Panc1 (cell line): Measurements from ENCODE around the gene METTL22. TPM values are rescaled to one million over a fixed set of nuclear protein-coding genes. Genes with fewer than 3 reads are reported as not detected.
A peak's percentile ranks its signal among the peaks of the same experiment; 100 is the strongest.

Source experiments
- ATAC-seq: fragments of 200-7000 bp; cut with Tn5 transposase; 2 replicates; pipeline ENCODE4 v1.9.1; 2020; ENCODE audit warnings: mild to moderate bottlenecking, moderate library complexity
- BruUV-seq: library from RNA; stranded (reverse); fragments of 400-500 nt; replicated peaks from 2 replicates; lab custom pipeline; 2021; lab: Mats Ljungman, UMichigan
- CTCF ChIA-PET: fragments of 300-600 bp; sonication (Branson Sonifier 250); formaldehyde crosslinking; loops from one replicate; lab custom pipeline; 2022; ENCODE audit warnings: antibody characterized with exemption; lab: Charles Lee
- POLR2A ChIA-PET: fragments of 300-600 bp; sonication (Branson Sonifier 250); formaldehyde crosslinking; loops from one replicate; lab custom pipeline; 2022; ENCODE audit warnings: antibody characterized with exemption; lab: Charles Lee
- DNase-seq: peaks from one replicate; pipeline ENCODE4 v3.0.0-alpha.2; 2010; ENCODE audit warnings: low read depth, low spot score
- H3K27ac ChIP-seq: 2 replicates; pipeline ENCODE4 v1.5.1; 2011; ENCODE audit warnings: mild to moderate bottlenecking, low read length, inconsistent platforms
- H3K27me3 ChIP-seq: fragments of 200-500 bp; sonication (Bioruptor generic); 2 replicates; pipeline ENCODE4 v1.6.0; 2014; ENCODE audit warnings: low read length, inconsistent platforms; ENCODE audit not compliant: control insufficient read depth, insufficient read depth
- H3K36me3 ChIP-seq: fragments of 200-500 bp; sonication (Bioruptor generic); 2 replicates; pipeline ENCODE4 v1.5.1; 2014; ENCODE audit warnings: inconsistent platforms, mild to moderate bottlenecking, low read length, moderate library complexity; ENCODE audit not compliant: control insufficient read depth, insufficient read depth
- H3K4me1 ChIP-seq: 2 replicates; pipeline ENCODE4 v1.5.1; 2011; ENCODE audit warnings: inconsistent platforms, mild to moderate bottlenecking, low read length, moderate library complexity; ENCODE audit not compliant: control insufficient read depth, insufficient read depth
- H3K4me3 ChIP-seq, 2 experiments: 2 replicates each; pipeline ENCODE4 v1.5.1; 2011 to 2012; ENCODE audit warnings: low read depth in 2 of 2, low read length in 2 of 2, mild to moderate bottlenecking in 2 of 2, inconsistent platforms in 1 of 2, moderate library complexity in 1 of 2
- H3K9me3 ChIP-seq: fragments of 200-500 bp; sonication (Bioruptor generic); 2 replicates; pipeline ENCODE4 v1.5.1; 2014; ENCODE audit warnings: low read depth, mild to moderate bottlenecking, inconsistent platforms, low read length, moderate library complexity; ENCODE audit not compliant: control insufficient read depth, insufficient read depth
- POLR2AphosphoS5 ChIP-seq: IDR thresholded peaks from 2 replicates; pipeline ENCODE4 v1.6.1; 2012; ENCODE audit warnings: mild to moderate bottlenecking, low read depth, low read length, moderate library complexity
- SIN3A ChIP-seq: IDR thresholded peaks from 2 replicates; pipeline ENCODE4 v1.6.1; 2012; ENCODE audit warnings: low read depth, mild to moderate bottlenecking, low read length, moderate library complexity, borderline replicate concordance; ENCODE audit not compliant: insufficient read depth
- TCF7L2 ChIP-seq: IDR thresholded peaks from 2 replicates; pipeline ENCODE4 v1.6.1; 2011; ENCODE audit warnings: mild to moderate bottlenecking, low read depth, low read length, inconsistent platforms
- in situ Hi-C: cut with HindIII; loops from 2 replicates; pipeline ENCODE4 v1.10.0; 2016; ENCODE audit warnings: low sequenced_read_pairs, low pct_unique_long_range_greater_than_20kb
- intact Hi-C: fragments of 100-400 bp; cut with micrococcal nuclease; formaldehyde crosslinking; loops from one replicate; pipeline ENCODE4 v1.10.0; 2022; ENCODE audit not compliant: unreplicated experiment
- total RNA-seq: library from RNA; stranded (reverse); gene quantifications from one replicate; pipeline ENCODE4 v1.2.1, GENCODE V29; 2021; ENCODE audit not compliant: unreplicated experiment
- TF ChIP-seq, protein P1 (sequence below): fragments of 450-650 bp; IDR thresholded peaks from 2 replicates; pipeline ENCODE4 v1.5.1; 2017; ENCODE audit warnings: mild to moderate bottlenecking
- TF ChIP-seq, protein P2 (sequence below), 2 experiments: IDR thresholded peaks; 2 replicates each; pipeline ENCODE4 v1.6.1; 2011 to 2012; ENCODE audit warnings: low read depth in 2 of 2, control low read depth in 1 of 2, low read length in 1 of 2, mild to moderate bottlenecking in 1 of 2, moderate library complexity in 1 of 2; ENCODE audit not compliant: insufficient read depth in 1 of 2

The METTL22 gene
- total RNA-seq, 1 experiment from 2014 or later, result 31.8 TPM

DNA sequence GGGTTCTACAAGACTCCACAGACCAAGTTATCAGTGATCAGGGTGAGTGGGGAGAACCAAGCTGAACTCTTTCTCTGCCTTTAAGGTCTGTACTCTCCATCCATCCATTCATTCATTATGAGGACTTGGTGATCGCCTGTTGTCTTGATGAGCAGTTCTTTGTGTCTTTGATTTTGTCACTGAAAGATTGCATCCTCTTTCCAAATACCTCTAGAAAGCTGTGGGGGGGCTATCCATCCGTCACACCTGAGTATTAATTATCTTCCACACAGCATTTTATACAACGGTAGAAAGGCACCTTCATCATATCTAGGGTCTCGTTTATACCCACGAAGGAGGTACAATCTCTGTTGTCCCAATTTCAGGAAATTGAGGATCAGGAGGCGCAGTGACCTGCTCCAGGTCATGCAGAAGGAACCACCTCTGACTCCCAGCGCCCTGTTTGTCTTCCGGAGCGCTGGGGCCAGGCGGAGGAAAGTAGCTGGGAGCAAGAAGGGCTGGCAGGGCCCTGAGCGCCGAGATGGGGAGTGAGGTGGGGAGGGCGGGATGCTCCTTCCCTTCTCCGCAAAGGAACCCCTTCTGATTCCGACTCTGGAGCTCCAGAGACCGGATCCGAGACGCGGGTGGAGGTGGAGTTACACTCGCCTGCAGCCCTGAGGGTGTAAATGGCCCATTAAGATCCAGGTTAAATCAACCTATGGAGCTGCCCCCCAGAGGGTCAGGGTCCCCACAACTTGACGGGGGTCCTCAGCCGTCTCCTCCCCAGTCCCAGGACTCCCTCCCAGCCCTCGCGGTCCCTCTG is 52.3 kb downstream of the METTL22 start:
- Histone ChIP-seq H3K4me1 (no peaks in the 10 kb centered on the region), H3K27ac (no peak overlapping the region), H3K9me3 (no peaks in the 10 kb centered on the region), H3K27me3 (no peaks in the 10 kb centered on the region), H3K36me3 (no peaks in the 10 kb centered on the region), H3K4me3 (peak overlapping the region; percentile 54 to 56)
- peak; percentile 76 for ATAC-seq
- in situ Hi-C loops, result no loop called here
- ChIA-PET POLR2A (interaction anchor here (0.6 kb wide), 1 partner anchor 491 kb away, joined by 6 read pairs; no protein-coding TSS in a partner anchor), CTCF (no interaction called here)
- no peak for DNase-seq
- intact Hi-C loops, result no loop called here
- TF ChIP-seq TCF7L2, result no peak
- TF ChIP-seq POLR2AphosphoS5, result no peak
- TF ChIP-seq, protein P1, sequence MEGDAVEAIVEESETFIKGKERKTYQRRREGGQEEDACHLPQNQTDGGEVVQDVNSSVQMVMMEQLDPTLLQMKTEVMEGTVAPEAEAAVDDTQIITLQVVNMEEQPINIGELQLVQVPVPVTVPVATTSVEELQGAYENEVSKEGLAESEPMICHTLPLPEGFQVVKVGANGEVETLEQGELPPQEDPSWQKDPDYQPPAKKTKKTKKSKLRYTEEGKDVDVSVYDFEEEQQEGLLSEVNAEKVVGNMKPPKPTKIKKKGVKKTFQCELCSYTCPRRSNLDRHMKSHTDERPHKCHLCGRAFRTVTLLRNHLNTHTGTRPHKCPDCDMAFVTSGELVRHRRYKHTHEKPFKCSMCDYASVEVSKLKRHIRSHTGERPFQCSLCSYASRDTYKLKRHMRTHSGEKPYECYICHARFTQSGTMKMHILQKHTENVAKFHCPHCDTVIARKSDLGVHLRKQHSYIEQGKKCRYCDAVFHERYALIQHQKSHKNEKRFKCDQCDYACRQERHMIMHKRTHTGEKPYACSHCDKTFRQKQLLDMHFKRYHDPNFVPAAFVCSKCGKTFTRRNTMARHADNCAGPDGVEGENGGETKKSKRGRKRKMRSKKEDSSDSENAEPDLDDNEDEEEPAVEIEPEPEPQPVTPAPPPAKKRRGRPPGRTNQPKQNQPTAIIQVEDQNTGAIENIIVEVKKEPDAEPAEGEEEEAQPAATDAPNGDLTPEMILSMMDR, result no peak
- no peak for TF ChIP-seq SIN3A
- TF ChIP-seq, protein P2, sequence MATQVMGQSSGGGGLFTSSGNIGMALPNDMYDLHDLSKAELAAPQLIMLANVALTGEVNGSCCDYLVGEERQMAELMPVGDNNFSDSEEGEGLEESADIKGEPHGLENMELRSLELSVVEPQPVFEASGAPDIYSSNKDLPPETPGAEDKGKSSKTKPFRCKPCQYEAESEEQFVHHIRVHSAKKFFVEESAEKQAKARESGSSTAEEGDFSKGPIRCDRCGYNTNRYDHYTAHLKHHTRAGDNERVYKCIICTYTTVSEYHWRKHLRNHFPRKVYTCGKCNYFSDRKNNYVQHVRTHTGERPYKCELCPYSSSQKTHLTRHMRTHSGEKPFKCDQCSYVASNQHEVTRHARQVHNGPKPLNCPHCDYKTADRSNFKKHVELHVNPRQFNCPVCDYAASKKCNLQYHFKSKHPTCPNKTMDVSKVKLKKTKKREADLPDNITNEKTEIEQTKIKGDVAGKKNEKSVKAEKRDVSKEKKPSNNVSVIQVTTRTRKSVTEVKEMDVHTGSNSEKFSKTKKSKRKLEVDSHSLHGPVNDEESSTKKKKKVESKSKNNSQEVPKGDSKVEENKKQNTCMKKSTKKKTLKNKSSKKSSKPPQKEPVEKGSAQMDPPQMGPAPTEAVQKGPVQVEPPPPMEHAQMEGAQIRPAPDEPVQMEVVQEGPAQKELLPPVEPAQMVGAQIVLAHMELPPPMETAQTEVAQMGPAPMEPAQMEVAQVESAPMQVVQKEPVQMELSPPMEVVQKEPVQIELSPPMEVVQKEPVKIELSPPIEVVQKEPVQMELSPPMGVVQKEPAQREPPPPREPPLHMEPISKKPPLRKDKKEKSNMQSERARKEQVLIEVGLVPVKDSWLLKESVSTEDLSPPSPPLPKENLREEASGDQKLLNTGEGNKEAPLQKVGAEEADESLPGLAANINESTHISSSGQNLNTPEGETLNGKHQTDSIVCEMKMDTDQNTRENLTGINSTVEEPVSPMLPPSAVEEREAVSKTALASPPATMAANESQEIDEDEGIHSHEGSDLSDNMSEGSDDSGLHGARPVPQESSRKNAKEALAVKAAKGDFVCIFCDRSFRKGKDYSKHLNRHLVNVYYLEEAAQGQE (IDR thresholded peaks at IDR 0.05; ENCODE audit: insufficient read depth in 1 of 2, low read depth in 2 of 2, low read length in 1 of 2), result no peak
- no TSS peak for BruUV-seq

DNA sequence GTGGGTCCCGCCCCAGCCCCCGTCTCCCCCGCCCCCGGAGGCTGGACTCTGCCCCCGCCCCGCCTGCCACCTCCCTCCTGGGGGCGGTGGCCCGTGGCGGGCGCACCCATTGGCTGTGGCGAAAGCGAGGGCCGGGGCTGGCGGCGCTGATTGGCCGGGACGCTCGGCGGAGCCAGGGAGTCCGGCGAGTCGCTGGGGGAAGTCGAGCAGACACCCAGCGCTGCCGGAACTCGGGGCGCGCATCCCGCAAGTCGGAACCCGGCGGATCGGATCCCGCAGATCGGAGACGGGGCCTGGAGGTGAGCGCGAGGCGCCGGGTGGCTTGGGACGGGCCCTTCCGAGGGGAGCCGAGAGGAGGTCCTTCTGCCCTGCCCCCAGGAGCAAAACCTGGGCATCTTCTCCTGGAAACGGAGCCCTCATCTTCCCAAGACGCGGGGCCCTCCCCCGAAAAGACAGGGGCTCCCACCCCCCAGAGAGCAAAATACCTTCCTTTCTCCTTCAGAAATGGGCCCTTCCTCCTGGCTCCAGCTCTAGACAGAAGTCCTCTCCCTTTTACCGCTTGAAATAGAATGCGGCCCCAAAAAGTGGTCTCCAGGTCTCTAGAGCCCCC is 53.0 kb downstream of the METTL22 start, which contains the start of gene ABAT:
ABAT (plus strand) TSS at position 205 of the 610 bp plus-strand sequence. CDS start 61,123 bp downstream, outside the sequence.
- TF ChIP-seq SIN3A (no peak), POLR2AphosphoS5 (no peak)
- TF ChIP-seq, protein P2 (IDR thresholded peaks at IDR 0.05; ENCODE audit: insufficient read depth in 1 of 2, low read depth in 2 of 2, low read length in 1 of 2), result no peak
- H3K36me3 ChIP-seq, result no peaks in the 10 kb centered on the region
- H3K4me3 ChIP-seq, result peak within 1 kb of the TSS; percentile 56 to 64
- H3K9me3 ChIP-seq, result no peaks in the 10 kb centered on the region
- BruUV-seq, result no TSS peak
- in situ Hi-C loops, result no loop called here
- CTCF ChIA-PET, result no interaction called here
- ATAC-seq, result peak; percentile 100
- no peaks in the 10 kb centered on the region for H3K4me1 ChIP-seq
- intact Hi-C loops, result no loop called here
- DNase-seq, result no peak
- no peaks in the 10 kb centered on the region for H3K27me3 ChIP-seq
- H3K27ac ChIP-seq, result no peak within 1 kb of the TSS
- POLR2A ChIA-PET, result no interaction called here
